Endothelial cell of hepatic sinusoid (primary cell): ENCODE results near the gene CCDC6.

Experiments used
- in situ Hi-C: cut with HindIII; loops from 2 replicates; pipeline ENCODE4 v1.10.0; 2017; ENCODE audit warnings: low sequenced_read_pairs

Gene CCDC6

GRCh38 chr10:59857049-59857448 lies 49.3 kb downstream of the CCDC6 start:
- in situ Hi-C loops: no loop called here

- in situ Hi-C loops: no loop called here
These were observed 50.3 kb downstream of the CCDC6 start for GRCh38 chr10:59856104-59856503.

- in situ Hi-C loops: no loop called here
These were observed 51.8 kb downstream of the CCDC6 start for GRCh38 chr10:59854571-59854970.

GRCh38 chr10:59852670-59853069 lies 53.7 kb downstream of the CCDC6 start:
- in situ Hi-C loops: no loop called here

GRCh38 chr10:59851864-59852263 lies 54.5 kb downstream of the CCDC6 start:
- in situ Hi-C loops: no loop called here

- in situ Hi-C loops: no loop called here
These were observed 58.5 kb downstream of the CCDC6 start for GRCh38 chr10:59847888-59848287.

- in situ Hi-C loops: no loop called here
These were observed 59.0 kb downstream of the CCDC6 start for GRCh38 chr10:59847326-59847725.

- in situ Hi-C loops: no loop called here
These were observed 61.9 kb downstream of the CCDC6 start for GRCh38 chr10:59844436-59844835.

- in situ Hi-C loops: no loop called here
These were observed 62.6 kb downstream of the CCDC6 start for GRCh38 chr10:59843748-59844147.

- in situ Hi-C loops: no loop called here
These were observed 66.8 kb downstream of the CCDC6 start for GRCh38 chr10:59839576-59839975.

- in situ Hi-C loops: no loop called here
These were observed 68.1 kb downstream of the CCDC6 start for GRCh38 chr10:59838085-59838789.

GRCh38 chr10:59833810-59834209 lies 72.5 kb downstream of the CCDC6 start:
- in situ Hi-C loops: loop anchor here (5.0 kb wide), 1 partner anchor 73 kb away; the partner anchor contains the start of gene CCDC6

GRCh38 chr10:59832506-59832905 lies 73.8 kb downstream of the CCDC6 start:
- in situ Hi-C loops: loop anchor here (5.0 kb wide), 1 partner anchor 75 kb away; the partner anchor contains the start of gene CCDC6

- in situ Hi-C loops: loop anchor here (5.0 kb wide), 1 partner anchor 75 kb away; the partner anchor contains the start of gene CCDC6
These were observed 74.5 kb downstream of the CCDC6 start for GRCh38 chr10:59831658-59832503.

GRCh38 chr10:59830601-59831259 lies 75.6 kb downstream of the CCDC6 start:
- in situ Hi-C loops: loop anchor here (5.0 kb wide), 1 partner anchor 77 kb away; the partner anchor contains the start of gene CCDC6

GRCh38 chr10:59829601-59830000 lies 76.8 kb downstream of the CCDC6 start:
- in situ Hi-C loops: no loop called here

GRCh38 chr10:59829024-59829423 lies 77.3 kb downstream of the CCDC6 start:
- in situ Hi-C loops: no loop called here

GRCh38 chr10:59825932-59826331 lies 80.4 kb downstream of the CCDC6 start:
- in situ Hi-C loops: no loop called here

GRCh38 chr10:59823751-59824150 lies 82.6 kb downstream of the CCDC6 start:
- in situ Hi-C loops: no loop called here

- in situ Hi-C loops: no loop called here
These were observed 83.2 kb downstream of the CCDC6 start for GRCh38 chr10:59823111-59823510.

- in situ Hi-C loops: no loop called here
These were observed 85.9 kb downstream of the CCDC6 start for GRCh38 chr10:59820471-59820870.
